ENCODE data around the gene KCNJ9. TPM values are rescaled to one million over a fixed set of nuclear protein-coding genes. Genes with fewer than 3 reads are reported as not detected.

Gene KCNJ9
- total and polyA plus RNA-seq, 2 of the 13 experiments (the other 11 are each of a cell fraction or from before 2014, with no cell fraction given), result not detected

DNA sequence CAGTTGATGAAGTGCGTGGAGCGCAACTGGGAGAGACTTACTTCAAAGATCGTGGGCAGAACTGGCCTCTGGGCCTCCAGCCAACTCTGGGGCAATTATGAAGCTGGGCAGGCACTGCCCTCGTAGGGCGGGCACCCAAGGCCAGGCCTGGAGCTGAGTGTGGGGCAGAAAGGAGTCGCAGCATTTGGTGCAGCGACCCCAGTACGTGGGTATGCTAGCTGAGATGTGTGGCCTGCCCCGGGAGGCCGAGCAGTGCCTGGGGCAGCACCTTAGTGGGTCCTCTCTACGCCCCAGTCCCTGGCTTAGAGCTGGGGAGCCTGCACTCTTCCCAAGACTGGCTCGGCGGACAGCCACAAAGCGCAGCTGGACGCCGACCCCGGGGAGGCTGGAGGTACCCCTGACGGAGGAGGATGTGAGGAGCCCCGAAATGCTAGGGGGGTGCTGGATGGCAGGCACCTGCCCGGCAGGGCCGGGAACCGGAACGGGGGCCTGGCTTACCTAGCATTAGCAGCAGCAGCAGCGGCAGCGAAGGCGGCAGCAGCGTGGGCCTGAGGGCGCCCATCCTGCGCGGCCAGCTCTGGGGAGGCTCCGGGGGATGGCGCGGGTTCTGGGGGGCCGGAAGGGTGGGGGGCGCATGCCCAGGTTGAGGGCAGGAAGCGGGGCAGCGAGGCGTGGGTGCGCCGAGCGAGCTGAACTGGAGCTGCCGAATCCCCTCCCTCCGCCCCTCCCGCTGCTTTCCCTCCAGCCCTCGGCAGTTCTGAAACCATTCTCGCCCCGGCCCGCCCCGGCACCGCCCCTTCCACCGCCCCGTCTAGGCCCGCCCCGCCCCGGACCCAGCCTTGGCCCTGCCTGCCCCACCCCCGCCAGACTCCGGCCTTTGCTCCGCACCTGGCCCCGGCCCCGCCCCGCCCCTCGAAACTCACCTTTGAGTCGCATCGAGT is 16.8 kb downstream of the KCNJ9 start, which contains the start of gene IGSF8 (continued):
- TF ChIP-seq HMG20A (CRISPR knock-in tag; IDR thresholded peaks at IDR 0.05; ENCODE audit: borderline replicate concordance) (no peak), ZNF207 (IDR thresholded peaks at IDR 0.05; ENCODE audit: borderline replicate concordance) (no peak), ZNF577 (CRISPR knock-in tag; IDR thresholded peaks at IDR 0.05; ENCODE audit: borderline replicate concordance, low read depth) (no peak), ZSCAN25 (CRISPR knock-in tag; IDR thresholded peaks at IDR 0.05) (0 out of 2 replicates have a peak, but pooled peaks have one; percentile 33), ZFAT (CRISPR knock-in tag; conservative IDR thresholded peaks at IDR 0.05) (no peak), ZNF792 (CRISPR knock-in tag; IDR thresholded peaks at IDR 0.05) (no peak), KDM6A (CRISPR knock-in tag; IDR thresholded peaks at IDR 0.05; ENCODE audit: low read depth) (no peak), U2AF2 (IDR thresholded peaks at IDR 0.05; ENCODE audit: low read depth, low read length) (no peak), ERF (CRISPR knock-in tag; IDR thresholded peaks at IDR 0.05) (no peak), SP140L (CRISPR knock-in tag; IDR thresholded peaks at IDR 0.05; ENCODE audit: borderline replicate concordance) (no peak), MTA1 (CRISPR knock-in tag; IDR thresholded peaks at IDR 0.05; ENCODE audit: borderline replicate concordance) (no peak), SIX1 (CRISPR knock-in tag; IDR thresholded peaks at IDR 0.05; ENCODE audit: borderline replicate concordance) (no peak), ZNF180 (CRISPR knock-in tag; IDR thresholded peaks at IDR 0.05; ENCODE audit: borderline replicate concordance, low read depth) (no peak), TARDBP (CRISPR knock-in tag; IDR thresholded peaks at IDR 0.05) (no peak), ZNF329 (CRISPR knock-in tag; IDR thresholded peaks at IDR 0.05; ENCODE audit: low read depth) (no peak), ZSCAN22 (CRISPR knock-in tag; IDR thresholded peaks at IDR 0.05) (no peak), ZNF274 (CRISPR knock-in tag; IDR thresholded peaks at IDR 0.05) (no peak), PTBP1 (IDR thresholded peaks at IDR 0.05; ENCODE audit: low read depth, low read length, poor library complexity, severe bottlenecking) (no peak), ATRX (CRISPR knock-in tag; IDR thresholded peaks at IDR 0.05; ENCODE audit: borderline replicate concordance) (no peak), KMT2B (CRISPR knock-in tag; IDR thresholded peaks at IDR 0.05) (no peak), ZNF10 (CRISPR knock-in tag; IDR thresholded peaks at IDR 0.05; ENCODE audit: borderline replicate concordance, low read depth) (no peak), JARID2 (CRISPR knock-in tag; IDR thresholded peaks at IDR 0.05; ENCODE audit: insufficient replicate concordance) (no peak)
- TF ChIP-seq, protein P1, sequence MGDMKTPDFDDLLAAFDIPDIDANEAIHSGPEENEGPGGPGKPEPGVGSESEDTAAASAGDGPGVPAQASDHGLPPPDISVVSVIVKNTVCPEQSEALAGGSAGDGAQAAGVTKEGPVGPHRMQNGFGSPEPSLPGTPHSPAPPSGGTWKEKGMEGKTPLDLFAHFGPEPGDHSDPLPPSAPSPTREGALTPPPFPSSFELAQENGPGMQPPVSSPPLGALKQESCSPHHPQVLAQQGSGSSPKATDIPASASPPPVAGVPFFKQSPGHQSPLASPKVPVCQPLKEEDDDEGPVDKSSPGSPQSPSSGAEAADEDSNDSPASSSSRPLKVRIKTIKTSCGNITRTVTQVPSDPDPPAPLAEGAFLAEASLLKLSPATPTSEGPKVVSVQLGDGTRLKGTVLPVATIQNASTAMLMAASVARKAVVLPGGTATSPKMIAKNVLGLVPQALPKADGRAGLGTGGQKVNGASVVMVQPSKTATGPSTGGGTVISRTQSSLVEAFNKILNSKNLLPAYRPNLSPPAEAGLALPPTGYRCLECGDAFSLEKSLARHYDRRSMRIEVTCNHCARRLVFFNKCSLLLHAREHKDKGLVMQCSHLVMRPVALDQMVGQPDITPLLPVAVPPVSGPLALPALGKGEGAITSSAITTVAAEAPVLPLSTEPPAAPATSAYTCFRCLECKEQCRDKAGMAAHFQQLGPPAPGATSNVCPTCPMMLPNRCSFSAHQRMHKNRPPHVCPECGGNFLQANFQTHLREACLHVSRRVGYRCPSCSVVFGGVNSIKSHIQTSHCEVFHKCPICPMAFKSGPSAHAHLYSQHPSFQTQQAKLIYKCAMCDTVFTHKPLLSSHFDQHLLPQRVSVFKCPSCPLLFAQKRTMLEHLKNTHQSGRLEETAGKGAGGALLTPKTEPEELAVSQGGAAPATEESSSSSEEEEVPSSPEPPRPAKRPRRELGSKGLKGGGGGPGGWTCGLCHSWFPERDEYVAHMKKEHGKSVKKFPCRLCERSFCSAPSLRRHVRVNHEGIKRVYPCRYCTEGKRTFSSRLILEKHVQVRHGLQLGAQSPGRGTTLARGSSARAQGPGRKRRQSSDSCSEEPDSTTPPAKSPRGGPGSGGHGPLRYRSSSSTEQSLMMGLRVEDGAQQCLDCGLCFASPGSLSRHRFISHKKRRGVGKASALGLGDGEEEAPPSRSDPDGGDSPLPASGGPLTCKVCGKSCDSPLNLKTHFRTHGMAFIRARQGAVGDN (CRISPR knock-in tag; IDR thresholded peaks at IDR 0.05), result peak; percentile 61
- TF ChIP-seq, protein P2, sequence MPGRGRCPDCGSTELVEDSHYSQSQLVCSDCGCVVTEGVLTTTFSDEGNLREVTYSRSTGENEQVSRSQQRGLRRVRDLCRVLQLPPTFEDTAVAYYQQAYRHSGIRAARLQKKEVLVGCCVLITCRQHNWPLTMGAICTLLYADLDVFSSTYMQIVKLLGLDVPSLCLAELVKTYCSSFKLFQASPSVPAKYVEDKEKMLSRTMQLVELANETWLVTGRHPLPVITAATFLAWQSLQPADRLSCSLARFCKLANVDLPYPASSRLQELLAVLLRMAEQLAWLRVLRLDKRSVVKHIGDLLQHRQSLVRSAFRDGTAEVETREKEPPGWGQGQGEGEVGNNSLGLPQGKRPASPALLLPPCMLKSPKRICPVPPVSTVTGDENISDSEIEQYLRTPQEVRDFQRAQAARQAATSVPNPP (CRISPR knock-in tag; IDR thresholded peaks at IDR 0.05), result no peak
- TF ChIP-seq, protein P3, sequence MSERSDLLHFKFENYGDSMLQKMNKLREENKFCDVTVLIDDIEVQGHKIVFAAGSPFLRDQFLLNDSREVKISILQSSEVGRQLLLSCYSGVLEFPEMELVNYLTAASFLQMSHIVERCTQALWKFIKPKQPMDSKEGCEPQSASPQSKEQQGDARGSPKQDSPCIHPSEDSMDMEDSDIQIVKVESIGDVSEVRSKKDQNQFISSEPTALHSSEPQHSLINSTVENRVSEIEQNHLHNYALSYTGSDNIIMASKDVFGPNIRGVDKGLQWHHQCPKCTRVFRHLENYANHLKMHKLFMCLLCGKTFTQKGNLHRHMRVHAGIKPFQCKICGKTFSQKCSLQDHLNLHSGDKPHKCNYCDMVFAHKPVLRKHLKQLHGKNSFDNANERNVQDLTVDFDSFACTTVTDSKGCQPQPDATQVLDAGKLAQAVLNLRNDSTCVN (CRISPR knock-in tag; IDR thresholded peaks at IDR 0.05; ENCODE audit: borderline replicate concordance), result no peak
